ENCODE results near the gene LRP2. TPM values are rescaled to one million over a fixed set of nuclear protein-coding genes. Genes with fewer than 3 reads are reported as not detected.

Gene LRP2
- polyA plus RNA-seq, 4 donors, result 0.01 to 10.4 TPM; not detected in 2

DNA sequence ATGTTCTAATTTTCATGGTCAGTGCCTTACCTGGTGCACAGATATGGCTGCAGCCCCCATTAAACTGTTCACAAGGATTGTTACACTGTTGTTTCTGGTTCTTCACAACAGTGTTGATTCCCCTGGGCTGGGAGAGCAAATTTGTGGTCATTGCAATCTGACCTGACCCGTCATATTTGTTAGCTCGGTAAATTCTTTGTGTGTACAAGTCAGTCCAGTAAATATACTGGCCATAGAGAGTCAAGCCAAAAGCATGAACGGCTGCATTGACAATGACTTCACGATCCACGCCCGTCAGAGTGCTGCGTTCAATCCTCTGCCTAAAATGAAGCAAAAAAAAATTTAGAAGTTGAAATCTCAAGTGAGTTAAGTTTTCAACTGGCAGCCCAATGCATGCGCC is 158.4 kb downstream of the LRP2 start:
- Histone ChIP-seq H3K4me3 (ENCODE audit: low read depth in 1 of 3, low read length in 3 of 3) (no peak overlapping the region), H3K27me3 (ENCODE audit: control insufficient read depth in 3 of 3, insufficient read depth in 3 of 3, low read length in 3 of 3) (peaks cover 0 to 2% (median 0%) of the 10 kb centered on the region in 3 donors), H3K27ac (ENCODE audit: low read depth in 1 of 3, low read length in 2 of 3) (no peak overlapping the region), H3K36me3 (ENCODE audit: control insufficient read depth in 3 of 3, insufficient read depth in 2 of 3, low read depth in 1 of 3, low read length in 3 of 3) (no peaks in the 10 kb centered on the region), H3K9me3 (ENCODE audit: control insufficient read depth in 2 of 2, insufficient read depth in 1 of 2, low read depth in 1 of 2, low read length in 1 of 2) (no peaks in the 10 kb centered on the region), H3K4me1 (ENCODE audit: control insufficient read depth in 3 of 3, insufficient read depth in 2 of 3, low read depth in 1 of 3, low read length in 2 of 3) (no peaks in the 10 kb centered on the region)
- no peak for FAIRE-seq
- WGBS, 3 donors, result 69 to 85% (median 84%) methylated on average over 8 of the region's 8 CpGs
- DNase-seq, result no peak

DNA sequence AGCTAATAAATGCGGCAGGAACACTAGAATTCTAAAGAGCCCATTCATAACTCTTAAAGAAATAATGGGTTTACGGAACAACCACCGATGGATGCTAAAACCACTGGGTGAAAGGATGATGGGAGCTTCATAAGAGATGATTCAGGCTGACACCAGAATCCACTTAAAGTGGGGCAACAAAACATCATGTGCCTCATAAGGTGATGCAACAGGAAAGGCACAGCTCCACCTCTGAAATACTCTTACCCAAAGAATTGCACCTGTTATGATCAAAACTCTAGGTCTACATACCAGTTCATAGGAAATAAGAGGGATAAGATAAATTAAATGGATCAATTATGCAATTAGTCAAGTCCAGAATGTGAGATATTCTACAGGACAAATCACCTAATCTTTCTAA is 161.6 kb downstream of the LRP2 start:
- 87 to 94% (median 89%) methylated on average over 3 of the region's 3 CpGs for WGBS, 3 donors
- Histone ChIP-seq H3K4me3 (ENCODE audit: low read depth in 1 of 3, low read length in 3 of 3) (no peak overlapping the region), H3K9me3 (ENCODE audit: control insufficient read depth in 2 of 2, insufficient read depth in 1 of 2, low read depth in 1 of 2, low read length in 1 of 2) (no peaks in the 10 kb centered on the region), H3K27ac (ENCODE audit: low read depth in 1 of 3, low read length in 2 of 3) (no peak overlapping the region), H3K27me3 (ENCODE audit: control insufficient read depth in 3 of 3, insufficient read depth in 3 of 3, low read length in 3 of 3) (peaks cover 0 to 2% (median 0%) of the 10 kb centered on the region in 3 donors), H3K36me3 (ENCODE audit: control insufficient read depth in 3 of 3, insufficient read depth in 2 of 3, low read depth in 1 of 3, low read length in 3 of 3) (no peaks in the 10 kb centered on the region), H3K4me1 (ENCODE audit: control insufficient read depth in 3 of 3, insufficient read depth in 2 of 3, low read depth in 1 of 3, low read length in 2 of 3) (no peaks in the 10 kb centered on the region)
- DNase-seq (no peak), FAIRE-seq (no peak)

DNA sequence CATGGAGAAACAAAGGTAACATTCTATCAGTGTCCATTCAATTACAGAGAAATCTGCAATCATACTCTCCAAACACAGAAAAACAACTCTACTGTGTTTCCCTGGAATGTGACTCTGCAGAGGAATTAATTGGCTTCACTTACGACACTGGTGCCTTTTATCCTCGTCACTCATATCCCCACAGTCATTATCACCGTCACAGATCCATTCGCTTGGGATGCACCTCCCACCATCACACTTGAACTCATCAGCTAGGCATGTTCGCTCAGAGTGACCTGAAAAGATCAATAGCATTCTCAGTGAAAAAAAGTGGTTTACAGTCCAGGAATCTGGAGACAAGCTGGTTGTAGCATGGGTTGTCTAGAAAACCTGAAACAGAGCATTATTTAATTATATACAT is 168.7 kb downstream of the LRP2 start:
- no peak for DNase-seq
- no peak overlapping the region for H3K27ac ChIP-seq (ENCODE audit: low read depth in 1 of 3, low read length in 2 of 3)
- no peaks in the 10 kb centered on the region for H3K4me1 ChIP-seq (ENCODE audit: control insufficient read depth in 3 of 3, insufficient read depth in 2 of 3, low read depth in 1 of 3, low read length in 2 of 3)
- H3K27me3 ChIP-seq (ENCODE audit: control insufficient read depth in 3 of 3, insufficient read depth in 3 of 3, low read length in 3 of 3), result no peaks in the 10 kb centered on the region
- no peaks in the 10 kb centered on the region for H3K36me3 ChIP-seq (ENCODE audit: control insufficient read depth in 3 of 3, insufficient read depth in 2 of 3, low read depth in 1 of 3, low read length in 3 of 3)
- WGBS, 3 donors, result 70 to 81% (median 74%) methylated on average over 5 of the region's 5 CpGs
- no peak overlapping the region for H3K4me3 ChIP-seq (ENCODE audit: low read depth in 1 of 3, low read length in 3 of 3)
- no peak for FAIRE-seq
- no peaks in the 10 kb centered on the region for H3K9me3 ChIP-seq (ENCODE audit: control insufficient read depth in 2 of 2, insufficient read depth in 1 of 2, low read depth in 1 of 2, low read length in 1 of 2)

DNA sequence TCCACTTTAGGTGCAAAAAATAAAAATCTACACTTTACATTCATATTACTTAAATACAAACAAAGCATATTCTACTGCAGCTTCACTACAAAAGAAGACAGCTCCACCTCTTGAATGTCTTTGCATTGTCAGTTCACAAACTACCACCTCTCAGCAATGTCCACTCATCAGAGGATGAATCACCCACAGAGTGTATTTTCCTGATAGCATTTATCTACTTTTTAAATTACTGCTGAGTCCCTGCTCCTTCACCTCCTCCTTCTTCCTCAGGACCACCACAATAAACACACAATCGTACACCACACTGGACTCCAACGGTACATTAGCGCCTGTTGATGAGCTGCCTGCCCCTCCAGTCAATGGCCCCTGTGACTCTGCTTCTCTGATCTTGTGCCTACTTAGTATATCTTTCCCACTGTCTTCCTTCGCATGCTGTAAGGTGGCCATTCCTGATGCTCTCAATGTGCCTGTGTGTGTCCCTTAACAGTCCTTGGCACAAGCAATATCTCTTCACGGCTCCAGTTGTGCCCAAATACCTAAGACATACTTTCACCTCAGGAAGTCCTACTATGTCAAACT is 172.0 kb downstream of the LRP2 start:
- H3K4me1 ChIP-seq (ENCODE audit: control insufficient read depth in 3 of 3, insufficient read depth in 2 of 3, low read depth in 1 of 3, low read length in 2 of 3), result no peaks in the 10 kb centered on the region
- no peaks in the 10 kb centered on the region for H3K27me3 ChIP-seq (ENCODE audit: control insufficient read depth in 3 of 3, insufficient read depth in 3 of 3, low read length in 3 of 3)
- WGBS, 3 donors, result 61 to 91% (median 79%) methylated on average over 5 of the region's 5 CpGs
- no peak for FAIRE-seq
- H3K36me3 ChIP-seq (ENCODE audit: control insufficient read depth in 3 of 3, insufficient read depth in 2 of 3, low read depth in 1 of 3, low read length in 3 of 3), result no peaks in the 10 kb centered on the region
- no peak overlapping the region for H3K4me3 ChIP-seq (ENCODE audit: low read depth in 1 of 3, low read length in 3 of 3)
- no peaks in the 10 kb centered on the region for H3K9me3 ChIP-seq (ENCODE audit: control insufficient read depth in 2 of 2, insufficient read depth in 1 of 2, low read depth in 1 of 2, low read length in 1 of 2)
- DNase-seq, result no peak
- H3K27ac ChIP-seq (ENCODE audit: low read depth in 1 of 3, low read length in 2 of 3), result no peak overlapping the region

DNA sequence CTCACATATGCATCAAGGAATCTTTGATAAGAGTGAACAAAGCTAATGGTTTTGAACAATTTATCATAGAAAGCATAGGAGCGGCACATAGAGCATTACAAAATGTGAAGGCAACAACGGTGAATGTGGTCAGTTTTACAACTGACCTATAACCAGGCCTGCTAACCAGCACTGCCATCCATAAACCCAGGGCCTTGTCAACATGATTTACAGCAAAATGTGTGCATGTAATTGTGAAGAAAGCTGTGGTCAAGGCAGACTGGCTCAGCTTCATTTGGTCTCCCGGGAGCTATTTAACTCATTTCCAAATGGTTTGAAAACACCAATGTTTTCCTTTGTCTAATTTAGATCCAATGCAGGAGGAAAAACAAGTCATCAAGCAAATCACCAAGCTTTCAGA is 173.2 kb downstream of the LRP2 start:
- no peaks in the 10 kb centered on the region for H3K27me3 ChIP-seq (ENCODE audit: control insufficient read depth in 3 of 3, insufficient read depth in 3 of 3, low read length in 3 of 3)
- DNase-seq (no peak), FAIRE-seq (no peak)
- no peak overlapping the region for H3K4me3 ChIP-seq (ENCODE audit: low read depth in 1 of 3, low read length in 3 of 3)
- no peaks in the 10 kb centered on the region for H3K4me1 ChIP-seq (ENCODE audit: control insufficient read depth in 3 of 3, insufficient read depth in 2 of 3, low read depth in 1 of 3, low read length in 2 of 3)
- 82 to 85% (median 83%) methylated on average over 3 of the region's 3 CpGs for WGBS, 3 donors
- no peaks in the 10 kb centered on the region for H3K36me3 ChIP-seq (ENCODE audit: control insufficient read depth in 3 of 3, insufficient read depth in 2 of 3, low read depth in 1 of 3, low read length in 3 of 3)
- no peak overlapping the region for H3K27ac ChIP-seq (ENCODE audit: low read depth in 1 of 3, low read length in 2 of 3)
- H3K9me3 ChIP-seq (ENCODE audit: control insufficient read depth in 2 of 2, insufficient read depth in 1 of 2, low read depth in 1 of 2, low read length in 1 of 2), result no peaks in the 10 kb centered on the region

DNA sequence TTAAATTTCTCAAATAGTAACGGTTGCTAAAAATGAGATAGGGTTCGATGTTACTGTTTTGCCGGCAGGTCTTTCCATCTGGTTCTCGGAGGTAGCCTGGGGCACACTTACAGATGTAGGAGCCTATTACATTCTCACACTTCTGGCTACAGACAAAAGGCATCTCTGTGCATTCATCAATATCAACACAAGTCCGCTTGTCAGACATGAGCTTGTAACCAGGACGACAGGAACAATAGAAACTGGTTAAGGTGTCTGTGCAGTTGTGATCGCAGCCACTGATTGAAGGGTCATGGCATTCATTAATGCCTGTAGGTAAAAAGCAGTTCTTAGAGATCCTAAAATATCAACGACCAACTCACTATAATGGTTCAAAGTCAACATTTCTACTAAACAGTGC is 176.6 kb downstream of the LRP2 start:
- H3K36me3 ChIP-seq (ENCODE audit: control insufficient read depth in 3 of 3, insufficient read depth in 2 of 3, low read depth in 1 of 3, low read length in 3 of 3), result no peaks in the 10 kb centered on the region
- no peaks in the 10 kb centered on the region for H3K27me3 ChIP-seq (ENCODE audit: control insufficient read depth in 3 of 3, insufficient read depth in 3 of 3, low read length in 3 of 3)
- no peak for FAIRE-seq
- no peak overlapping the region for H3K27ac ChIP-seq (ENCODE audit: low read depth in 1 of 3, low read length in 2 of 3)
- WGBS, 3 donors, result 79 to 83% (median 80%) methylated on average over 8 of the region's 8 CpGs
- DNase-seq, result no peak
- H3K9me3 ChIP-seq (ENCODE audit: control insufficient read depth in 2 of 2, insufficient read depth in 1 of 2, low read depth in 1 of 2, low read length in 1 of 2), result no peaks in the 10 kb centered on the region
- H3K4me1 ChIP-seq (ENCODE audit: control insufficient read depth in 3 of 3, insufficient read depth in 2 of 3, low read depth in 1 of 3, low read length in 2 of 3), result no peaks in the 10 kb centered on the region
- no peak overlapping the region for H3K4me3 ChIP-seq (ENCODE audit: low read depth in 1 of 3, low read length in 3 of 3)

DNA sequence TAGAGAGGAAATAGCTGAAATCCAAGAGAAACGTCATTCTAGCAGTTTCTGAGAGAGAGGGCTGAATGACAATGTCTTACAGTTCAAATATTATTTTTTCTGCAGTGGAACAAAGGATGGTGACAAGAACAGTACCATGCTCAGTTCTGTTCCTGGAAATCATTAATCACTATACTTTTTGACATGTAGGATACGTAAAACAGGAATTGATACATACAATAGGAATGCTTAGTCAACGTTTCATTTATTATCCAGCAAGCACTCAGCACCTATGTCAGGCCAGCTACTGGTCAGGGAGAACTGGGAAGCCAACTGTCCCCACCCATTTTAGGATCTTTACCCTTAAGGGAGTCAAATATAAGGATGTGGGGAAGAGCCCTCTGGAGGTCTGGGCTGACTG is 178.3 kb downstream of the LRP2 start:
- FAIRE-seq (no peak), DNase-seq (no peak)
- Histone ChIP-seq H3K36me3 (ENCODE audit: control insufficient read depth in 3 of 3, insufficient read depth in 2 of 3, low read depth in 1 of 3, low read length in 3 of 3) (no peaks in the 10 kb centered on the region), H3K4me3 (ENCODE audit: low read depth in 1 of 3, low read length in 3 of 3) (no peak overlapping the region), H3K9me3 (ENCODE audit: control insufficient read depth in 2 of 2, insufficient read depth in 1 of 2, low read depth in 1 of 2, low read length in 1 of 2) (no peaks in the 10 kb centered on the region), H3K4me1 (ENCODE audit: control insufficient read depth in 3 of 3, insufficient read depth in 2 of 3, low read depth in 1 of 3, low read length in 2 of 3) (no peaks in the 10 kb centered on the region), H3K27ac (ENCODE audit: low read depth in 1 of 3, low read length in 2 of 3) (no peak overlapping the region), H3K27me3 (ENCODE audit: control insufficient read depth in 3 of 3, insufficient read depth in 3 of 3, low read length in 3 of 3) (no peaks in the 10 kb centered on the region)
- WGBS, 3 donors, result 46 to 60% (median 46%) methylated on average over 3 of the region's 3 CpGs

DNA sequence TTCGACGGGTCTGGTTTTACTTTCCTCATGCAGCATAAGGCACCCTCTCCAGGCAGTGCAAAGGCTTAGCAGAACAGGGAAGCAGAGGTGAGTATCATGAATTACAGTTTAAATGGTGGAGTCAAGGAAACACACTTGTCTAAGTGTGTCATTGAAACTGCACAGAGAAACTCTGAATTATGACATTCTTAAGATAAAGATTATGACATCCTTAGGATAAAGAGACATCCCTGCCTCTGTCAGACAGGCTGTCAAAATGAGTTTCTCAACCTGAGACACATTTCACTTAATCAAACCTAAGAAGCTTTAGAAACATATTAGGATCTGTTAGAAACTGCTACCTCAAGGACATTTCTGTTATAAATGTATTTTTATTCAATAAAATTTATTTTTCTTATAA is 179.8 kb downstream of the LRP2 start:
- Histone ChIP-seq H3K4me1 (ENCODE audit: control insufficient read depth in 3 of 3, insufficient read depth in 2 of 3, low read depth in 1 of 3, low read length in 2 of 3) (no peaks in the 10 kb centered on the region), H3K9me3 (ENCODE audit: control insufficient read depth in 2 of 2, insufficient read depth in 1 of 2, low read depth in 1 of 2, low read length in 1 of 2) (no peaks in the 10 kb centered on the region), H3K4me3 (ENCODE audit: low read depth in 1 of 3, low read length in 3 of 3) (no peak overlapping the region), H3K27me3 (ENCODE audit: control insufficient read depth in 3 of 3, insufficient read depth in 3 of 3, low read length in 3 of 3) (no peaks in the 10 kb centered on the region), H3K27ac (ENCODE audit: low read depth in 1 of 3, low read length in 2 of 3) (no peak overlapping the region), H3K36me3 (ENCODE audit: control insufficient read depth in 3 of 3, insufficient read depth in 2 of 3, low read depth in 1 of 3, low read length in 3 of 3) (no peaks in the 10 kb centered on the region)
- DNase-seq, result no peak
- 82 to 90% (median 88%) methylated on average over 2 of the region's 2 CpGs for WGBS, 3 donors
- FAIRE-seq, result no peak

DNA sequence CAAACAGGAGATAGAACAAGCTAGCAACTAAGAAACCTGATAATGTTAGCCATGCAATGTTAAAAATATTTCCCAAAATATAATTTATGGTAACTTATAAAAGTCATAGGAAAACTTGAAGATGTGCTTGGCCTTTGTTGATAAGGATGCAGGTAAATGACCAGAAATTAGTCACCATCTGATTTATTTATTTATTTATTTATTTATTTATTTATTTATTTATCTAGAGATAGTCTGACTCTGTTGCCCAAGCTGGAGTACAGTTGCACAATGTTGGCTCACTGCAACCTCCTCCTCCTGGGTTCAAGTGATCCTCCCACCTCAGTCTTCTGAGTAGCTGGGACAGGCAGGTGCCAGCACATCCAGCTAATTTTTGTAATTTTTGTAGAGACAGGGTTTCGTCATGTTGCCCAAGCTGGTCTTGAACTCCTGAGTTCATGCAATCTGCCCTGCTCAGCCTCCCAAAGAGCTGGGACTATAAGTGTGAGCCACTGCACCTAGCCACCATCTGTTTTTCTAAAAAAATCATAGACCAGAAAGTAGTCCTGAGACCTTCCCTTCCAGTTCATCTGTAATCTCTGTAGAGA is 183.4 kb downstream of the LRP2 start:
- DNase-seq (no peak), FAIRE-seq (no peak)
- Histone ChIP-seq H3K4me3 (ENCODE audit: low read depth in 1 of 3, low read length in 3 of 3) (no peak overlapping the region), H3K9me3 (ENCODE audit: control insufficient read depth in 2 of 2, insufficient read depth in 1 of 2, low read depth in 1 of 2, low read length in 1 of 2) (no peaks in the 10 kb centered on the region), H3K27me3 (ENCODE audit: control insufficient read depth in 3 of 3, insufficient read depth in 3 of 3, low read length in 3 of 3) (peaks cover 0 to 2% (median 0%) of the 10 kb centered on the region in 3 donors), H3K36me3 (ENCODE audit: control insufficient read depth in 3 of 3, insufficient read depth in 2 of 3, low read depth in 1 of 3, low read length in 3 of 3) (peaks cover 0 to under 1% (median 0%) of the 10 kb centered on the region in 3 donors), H3K4me1 (ENCODE audit: control insufficient read depth in 3 of 3, insufficient read depth in 2 of 3, low read depth in 1 of 3, low read length in 2 of 3) (no peaks in the 10 kb centered on the region), H3K27ac (ENCODE audit: low read depth in 1 of 3, low read length in 2 of 3) (no peak overlapping the region)
- whole genome bisulfite sequencing, 3 donors, result 89 to 97% (median 92%) methylated on average over 1 of the region's 1 CpG

All from small intestine (tissue), 7 donors.